Measurements from ENCODE around the gene TSPEAR.
A peak's percentile ranks its signal among the peaks of the same experiment; 100 is the strongest.
"Not testable (repeated sequence)": the region's sequence is repeated elsewhere in the genome, so short reads cannot be mapped to it uniquely, and the experiment has no call there.

The TSPEAR gene

GRCh38 chr21:44596068-44596725 is 115.2 kb downstream of the TSPEAR start:
- no peak overlapping the region for H3K4me2 ChIP-seq
- H3K27me3 ChIP-seq, result peaks cover 0 to 13% (median 0%) of the 10 kb centered on the region in 11 experiments; a peak in 4 of 22 replicates
- no peak overlapping the region for H3K27ac ChIP-seq
- peaks cover 21 to 38% (median 32%) of the 10 kb centered on the region in 10 experiments for H3K4me1 ChIP-seq
- H3K9me3 ChIP-seq (replicated peaks in 1 of 11), result peaks cover 0 to 13% (median 0%) of the 10 kb centered on the region in 11 experiments; a peak in 3 of 22 replicates
- no peaks in the 10 kb centered on the region for H3K36me3 ChIP-seq
- H4K20me1 ChIP-seq, result no peaks in the 10 kb centered on the region; a peak in 1 of 22 replicates
- H3K4me3 ChIP-seq, result no peak overlapping the region
- no peak overlapping the region for H3K9ac ChIP-seq
- no peak for TF ChIP-seq Cebpa-rat (IDR thresholded peaks at IDR 0.05)

DNA sequence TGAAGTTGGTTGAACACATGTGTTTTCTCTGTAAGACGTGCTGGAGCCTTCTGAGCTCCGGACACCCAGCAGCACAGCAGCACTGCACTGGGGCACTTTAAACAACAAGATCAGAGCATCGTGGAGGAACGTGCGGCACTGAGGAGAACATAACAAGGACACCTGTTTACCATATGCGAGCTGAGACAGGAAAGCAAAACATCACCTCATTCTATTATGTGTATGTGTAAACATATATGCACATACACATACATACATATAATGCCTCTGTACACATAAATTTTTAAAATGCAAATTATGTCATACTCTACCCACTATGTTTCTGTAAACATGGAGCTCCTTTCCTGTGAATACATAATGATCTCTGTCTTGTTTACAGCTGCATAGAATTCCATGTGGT is 115.8 kb downstream of the TSPEAR start:
- Histone ChIP-seq H3K27ac (no peak overlapping the region; a peak in 1 of 22 replicates), H3K27me3 (peaks cover 0 to 13% (median 0%) of the 10 kb centered on the region in 11 experiments; a peak in 4 of 22 replicates), H3K36me3 (no peaks in the 10 kb centered on the region), H3K9ac (no peak overlapping the region), H3K9me3 (replicated peaks in 1 of 11) (peaks cover 0 to 13% (median 0%) of the 10 kb centered on the region in 11 experiments; a peak in 3 of 22 replicates), H4K20me1 (no peaks in the 10 kb centered on the region; a peak in 1 of 22 replicates), H3K4me3 (no peak overlapping the region), H3K4me1 (peaks cover 21 to 38% (median 32%) of the 10 kb centered on the region in 10 experiments), H3K4me2 (peak overlapping the region in 5 of 11 experiments; percentile 79 to 92 (median 87); a peak in 6 of 22 replicates)
- no peak for TF ChIP-seq Cebpa-rat (IDR thresholded peaks at IDR 0.05)

- no peak for TF ChIP-seq Cebpa-rat (IDR thresholded peaks at IDR 0.05)
- Histone ChIP-seq H3K4me1 (peaks cover 21 to 38% (median 32%) of the 10 kb centered on the region in 10 experiments), H3K4me2 (peak overlapping the region; percentile 61 to 95 (median 87); a peak in 21 of 22 replicates), H3K27ac (peak overlapping the region in 8 of 11 experiments; percentile 12 to 79 (median 56); a peak in 11 of 22 replicates), H4K20me1 (no peaks in the 10 kb centered on the region; a peak in 1 of 22 replicates), H3K9me3 (replicated peaks in 1 of 11) (peaks cover 0 to 13% (median 0%) of the 10 kb centered on the region in 11 experiments; a peak in 3 of 22 replicates), H3K36me3 (no peaks in the 10 kb centered on the region), H3K27me3 (peaks cover 0 to 13% (median 0%) of the 10 kb centered on the region in 11 experiments; a peak in 4 of 22 replicates), H3K4me3 (no peak overlapping the region), H3K9ac (peak overlapping the region in 6 of 11 experiments; percentile 30 to 68 (median 56); a peak in 5 of 22 replicates)
Observed at GRCh38 chr21:44594406-44594916, 116.9 kb downstream of the TSPEAR start.

- peak in 1 of 11 experiments; percentile 49; a peak in 1 of 22 replicates for TF ChIP-seq Cebpa-rat (IDR thresholded peaks at IDR 0.05)
- Histone ChIP-seq H3K4me2 (peak overlapping the region; percentile 61 to 95 (median 87)), H3K27me3 (peaks cover 0 to 13% (median 0%) of the 10 kb centered on the region in 11 experiments; a peak in 4 of 22 replicates)
Observed at GRCh38 chr21:44593598-44594405, 117.6 kb downstream of the TSPEAR start.

DNA sequence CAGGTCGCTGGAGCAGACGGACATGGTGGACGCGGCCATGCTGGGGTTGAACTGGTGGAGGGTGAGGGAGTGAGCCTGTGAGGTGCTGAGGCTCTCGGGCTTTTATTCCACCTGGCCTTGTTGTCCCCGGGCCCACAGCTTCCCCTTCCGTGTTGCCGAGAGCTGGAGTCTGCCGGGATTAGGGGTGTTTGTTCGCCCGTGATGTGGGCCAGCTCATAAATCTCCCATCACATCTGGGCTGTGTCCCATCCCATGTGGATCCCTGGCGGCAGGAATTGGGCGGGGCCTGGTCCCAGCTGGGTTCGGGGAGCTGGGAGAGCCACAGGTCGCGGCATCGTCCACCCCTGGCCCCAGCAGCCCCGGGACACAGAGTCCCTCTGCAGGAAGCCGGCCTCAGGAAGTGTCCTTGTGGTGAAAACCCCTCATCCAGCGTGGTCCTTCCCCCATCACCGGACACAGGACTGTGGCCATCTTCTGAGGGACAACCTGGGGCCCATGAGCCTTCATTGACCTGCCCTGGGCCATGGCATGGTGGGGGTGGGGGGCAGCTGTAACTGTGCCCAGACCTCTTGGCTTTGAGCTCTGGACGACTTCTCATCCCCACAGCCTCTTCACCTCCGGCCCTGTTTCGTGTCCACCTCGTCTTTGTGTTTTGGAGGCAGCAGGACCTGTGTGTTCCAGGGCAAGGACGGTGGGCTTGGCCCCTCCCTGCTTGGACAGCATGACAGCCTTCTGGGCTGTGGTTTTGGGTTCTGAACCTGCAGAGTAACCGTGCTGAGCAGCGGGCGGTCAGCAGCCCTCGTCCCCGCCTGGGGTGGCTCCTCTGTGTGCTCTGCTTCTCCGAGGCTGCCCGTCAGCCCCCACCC is 118.7 kb downstream of the TSPEAR start, which contains the start of gene KRTAP10-6:
Gene KRTAP10-6, minus strand, starts transcription at position 60 of the 866 bp plus-strand sequence. Its CDS starts 21 bp downstream, at position 39.
- Histone ChIP-seq H3K27me3 (peaks cover 0 to 13% (median 0%) of the 10 kb centered on the region in 11 experiments; a peak in 4 of 22 replicates), H3K4me1 (peaks cover 21 to 38% (median 32%) of the 10 kb centered on the region in 10 experiments), H3K9me3 (replicated peaks in 1 of 11) (no peaks in the 10 kb centered on the region), H3K4me2 (peak within 1 kb of the TSS; percentile 61 to 95 (median 87)), H3K4me3 (peak within 1 kb of the TSS in 3 of 10 experiments; percentile 12 to 28 (median 22); a peak in 2 of 20 replicates), H3K27ac (peak within 1 kb of the TSS in 9 of 11 experiments; percentile 11 to 79 (median 55); a peak in 14 of 22 replicates), H3K9ac (peak within 1 kb of the TSS in 8 of 11 experiments; percentile 30 to 68 (median 45); a peak in 14 of 22 replicates), H4K20me1 (no peaks in the 10 kb centered on the region; a peak in 1 of 22 replicates), H3K36me3 (no peaks in the 10 kb centered on the region)
- TF ChIP-seq Cebpa-rat (IDR thresholded peaks at IDR 0.05), result no peak

More at GRCh38 chr21:44593598-44594405, 117.6 kb downstream of the TSPEAR start:
- Histone ChIP-seq H3K27ac (peak overlapping the region in 9 of 11 experiments; percentile 11 to 79 (median 55); a peak in 15 of 22 replicates), H3K9me3 (replicated peaks in 1 of 11) (peaks cover 0 to 10% (median 0%) of the 10 kb centered on the region in 11 experiments; a peak in 3 of 22 replicates), H4K20me1 (no peaks in the 10 kb centered on the region; a peak in 1 of 22 replicates), H3K4me3 (peak overlapping the region in 3 of 10 experiments; percentile 12 to 28 (median 22); a peak in 2 of 20 replicates), H3K36me3 (no peaks in the 10 kb centered on the region), H3K4me1 (peaks cover 21 to 38% (median 32%) of the 10 kb centered on the region in 10 experiments), H3K9ac (peak overlapping the region in 9 of 11 experiments; percentile 30 to 68 (median 40); a peak in 15 of 22 replicates)

DNA sequence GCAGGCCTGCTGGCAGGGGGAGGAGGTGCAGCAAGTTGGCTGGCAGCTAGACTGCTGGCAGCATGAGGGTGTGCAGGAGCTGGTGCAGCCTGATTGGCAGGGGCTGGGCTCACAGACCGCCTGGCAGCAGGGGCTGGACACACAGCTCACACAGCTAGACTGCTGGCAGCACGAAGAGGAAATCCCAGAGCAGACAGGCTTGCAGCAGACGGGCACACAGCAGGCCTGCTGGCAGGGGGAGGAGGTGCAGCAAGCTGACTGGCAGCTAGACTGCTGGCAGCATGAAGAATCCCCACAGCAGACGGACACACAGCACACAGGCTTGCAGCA is 119.6 kb downstream of the TSPEAR start:
- peaks cover 0 to 13% (median 0%) of the 10 kb centered on the region in 11 experiments; a peak in 4 of 22 replicates for H3K27me3 ChIP-seq
- H3K4me1 ChIP-seq, result peaks cover 21 to 38% (median 32%) of the 10 kb centered on the region in 10 experiments
- not testable (repeated sequence) for H3K27ac ChIP-seq; H3K36me3 ChIP-seq; H4K20me1 ChIP-seq; H3K4me2 ChIP-seq; H3K9ac ChIP-seq; H3K4me3 ChIP-seq; H3K9me3 ChIP-seq (replicated peaks in 1 of 11)

- H4K20me1 ChIP-seq; H3K27ac ChIP-seq; H3K9ac ChIP-seq; H3K9me3 ChIP-seq (replicated peaks in 1 of 11); H3K4me2 ChIP-seq; H3K36me3 ChIP-seq; H3K4me3 ChIP-seq: not testable (repeated sequence)
- H3K4me1 ChIP-seq, result peaks cover 21 to 38% (median 32%) of the 10 kb centered on the region in 10 experiments
- H3K27me3 ChIP-seq, result peaks cover 0 to 13% (median 0%) of the 10 kb centered on the region in 11 experiments; a peak in 4 of 22 replicates
Observed at GRCh38 chr21:44590897-44591800, 120.2 kb downstream of the TSPEAR start.

Data from BLaER1 treated with 17β-estradiol and CSF1 and Interleukin-3, amounts not matched to agents 10 nM and 100 nM (cell line).